ENCODE results near the gene UFC1. TPM values are rescaled to one million over a fixed set of nuclear protein-coding genes. Genes with fewer than 3 reads are reported as not detected.

The UFC1 gene
- total and polyA plus RNA-seq, 7 donors, result 56.6 to 141 (median 76.2) TPM

DNA sequence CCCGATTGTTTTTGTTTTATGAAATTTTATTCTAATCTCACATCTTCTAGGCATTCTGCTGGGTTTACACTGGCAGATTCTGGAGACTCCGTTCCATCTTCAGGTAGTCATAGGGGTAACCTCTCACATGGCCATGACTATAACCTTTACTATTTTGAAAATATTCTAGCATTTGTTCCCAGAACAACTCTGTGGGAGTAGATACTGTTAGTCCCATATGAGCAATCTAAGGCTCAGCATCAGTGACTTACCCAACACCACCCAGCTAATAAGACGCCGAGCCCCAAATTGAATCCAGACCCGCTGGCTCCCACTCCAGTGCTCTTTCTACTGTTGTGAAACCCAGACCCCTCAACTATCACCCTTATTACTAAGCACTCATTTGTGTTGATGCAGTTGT is 35.3 kb downstream of the UFC1 start:
- Histone ChIP-seq H3K4me1 (peaks cover 19% of the 10 kb centered on the region), H3K27ac (no peak overlapping the region), H3K27me3 (ENCODE audit: insufficient read depth in 3 of 3, low read length in 2 of 3) (no peaks in the 10 kb centered on the region), H3K36me3 (ENCODE audit: insufficient read depth in 1 of 2, low read depth in 1 of 2) (no peaks in the 10 kb centered on the region), H3K9me3 (no peaks in the 10 kb centered on the region), H3K4me3 (no peak overlapping the region)
- ATAC-seq, result no peak
- intact Hi-C loops (cut with DNase I), result loop anchor here in 1 of 2 donors (1.0 kb wide), 1 partner anchor 12 kb away; the partner anchor contains the start of gene B4GALT3
- no peak for DNase-seq
- WGBS, 3 donors, result 91 to 95% (median 92%) methylated on average over 5 of the region's 5 CpGs
- TF ChIP-seq, protein P1, sequence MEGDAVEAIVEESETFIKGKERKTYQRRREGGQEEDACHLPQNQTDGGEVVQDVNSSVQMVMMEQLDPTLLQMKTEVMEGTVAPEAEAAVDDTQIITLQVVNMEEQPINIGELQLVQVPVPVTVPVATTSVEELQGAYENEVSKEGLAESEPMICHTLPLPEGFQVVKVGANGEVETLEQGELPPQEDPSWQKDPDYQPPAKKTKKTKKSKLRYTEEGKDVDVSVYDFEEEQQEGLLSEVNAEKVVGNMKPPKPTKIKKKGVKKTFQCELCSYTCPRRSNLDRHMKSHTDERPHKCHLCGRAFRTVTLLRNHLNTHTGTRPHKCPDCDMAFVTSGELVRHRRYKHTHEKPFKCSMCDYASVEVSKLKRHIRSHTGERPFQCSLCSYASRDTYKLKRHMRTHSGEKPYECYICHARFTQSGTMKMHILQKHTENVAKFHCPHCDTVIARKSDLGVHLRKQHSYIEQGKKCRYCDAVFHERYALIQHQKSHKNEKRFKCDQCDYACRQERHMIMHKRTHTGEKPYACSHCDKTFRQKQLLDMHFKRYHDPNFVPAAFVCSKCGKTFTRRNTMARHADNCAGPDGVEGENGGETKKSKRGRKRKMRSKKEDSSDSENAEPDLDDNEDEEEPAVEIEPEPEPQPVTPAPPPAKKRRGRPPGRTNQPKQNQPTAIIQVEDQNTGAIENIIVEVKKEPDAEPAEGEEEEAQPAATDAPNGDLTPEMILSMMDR (IDR thresholded peaks at IDR 0.05), result no peak

DNA sequence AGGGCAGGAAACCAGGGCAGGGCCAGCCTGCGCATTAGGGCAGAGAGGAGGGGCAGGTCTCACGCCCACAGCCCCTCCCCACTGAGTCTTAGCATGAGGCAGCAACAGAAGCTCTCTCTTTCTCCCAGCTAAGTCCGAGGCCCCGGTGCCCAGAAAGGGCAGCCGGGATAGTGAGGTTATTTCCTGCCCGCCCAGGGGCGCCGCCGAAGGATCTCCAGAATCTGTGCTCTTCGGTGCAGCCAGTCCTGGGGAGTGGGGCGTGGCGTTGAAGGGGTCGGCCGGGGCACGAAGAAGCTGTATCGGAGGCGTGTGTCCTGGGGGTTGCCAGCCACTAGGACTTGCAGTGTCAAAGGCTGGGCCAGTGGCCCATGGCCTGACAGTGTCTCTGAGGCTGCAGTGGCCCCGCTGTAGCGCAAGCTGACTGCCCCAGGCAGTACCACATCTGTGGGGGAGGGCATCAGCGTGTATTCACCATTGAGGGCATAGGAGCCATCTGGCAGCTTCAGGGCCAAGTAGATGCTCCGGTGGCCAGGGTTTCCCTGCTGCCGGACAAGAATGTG is 37.3 kb downstream of the UFC1 start:
- DNase-seq, result peak in 1 of 2 donors; percentile 49
- ATAC-seq, result no peak
- H3K27me3 ChIP-seq (ENCODE audit: insufficient read depth in 3 of 3, low read length in 2 of 3), result no peaks in the 10 kb centered on the region
- peaks cover 4% of the 10 kb centered on the region for H3K4me1 ChIP-seq
- H3K36me3 ChIP-seq (ENCODE audit: insufficient read depth in 1 of 2, low read depth in 1 of 2), result no peaks in the 10 kb centered on the region
- no peaks in the 10 kb centered on the region for H3K9me3 ChIP-seq
- H3K4me3 ChIP-seq, result no peak overlapping the region
- intact Hi-C loops (cut with DNase I), result loop anchor here in 1 of 2 donors (5.0 kb wide), 1 partner anchor 191 kb away; no protein-coding TSS in a partner anchor
- 70 to 77% (median 76%) methylated on average over 21 to 22 of the region's 22 CpGs for WGBS, 3 donors
- TF ChIP-seq, protein P1 (IDR thresholded peaks at IDR 0.05), result no peak
- no peak overlapping the region for H3K27ac ChIP-seq

DNA sequence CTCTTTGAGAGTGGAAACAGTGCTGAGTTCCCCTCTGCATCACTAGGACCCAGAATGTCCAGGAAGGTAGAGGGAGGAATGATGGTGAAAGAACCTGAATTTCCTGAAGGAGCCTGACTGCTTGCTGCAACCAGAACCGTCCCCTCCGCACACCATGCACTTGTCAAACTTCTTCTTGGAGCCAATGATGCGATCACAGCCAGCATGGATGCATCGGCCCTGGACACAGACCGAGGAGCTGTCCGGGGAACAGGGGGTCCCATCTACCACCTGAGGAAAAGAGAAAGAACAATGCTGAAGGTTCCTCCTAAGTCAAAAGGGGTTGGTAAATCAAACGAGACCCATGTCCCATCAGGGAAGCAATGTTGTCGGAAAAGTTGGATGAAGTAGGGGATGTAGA is 38.2 kb downstream of the UFC1 start:
- WGBS, 3 donors, result 75 to 77% (median 75%) methylated on average over 8 of the region's 8 CpGs
- Histone ChIP-seq H3K4me3 (no peak overlapping the region), H3K9me3 (no peaks in the 10 kb centered on the region), H3K4me1 (peaks cover 3% of the 10 kb centered on the region), H3K27me3 (ENCODE audit: insufficient read depth in 3 of 3, low read length in 2 of 3) (no peaks in the 10 kb centered on the region), H3K36me3 (ENCODE audit: insufficient read depth in 1 of 2, low read depth in 1 of 2) (no peaks in the 10 kb centered on the region), H3K27ac (no peak overlapping the region)
- DNase-seq (peak in 1 of 2 donors; percentile 46), ATAC-seq (no peak)
- TF ChIP-seq, protein P1 (IDR thresholded peaks at IDR 0.05), result no peak
- intact Hi-C loops (cut with DNase I), result loop anchor here in 1 of 2 donors (5.0 kb wide), 1 partner anchor 190 kb away; no protein-coding TSS in a partner anchor

DNA sequence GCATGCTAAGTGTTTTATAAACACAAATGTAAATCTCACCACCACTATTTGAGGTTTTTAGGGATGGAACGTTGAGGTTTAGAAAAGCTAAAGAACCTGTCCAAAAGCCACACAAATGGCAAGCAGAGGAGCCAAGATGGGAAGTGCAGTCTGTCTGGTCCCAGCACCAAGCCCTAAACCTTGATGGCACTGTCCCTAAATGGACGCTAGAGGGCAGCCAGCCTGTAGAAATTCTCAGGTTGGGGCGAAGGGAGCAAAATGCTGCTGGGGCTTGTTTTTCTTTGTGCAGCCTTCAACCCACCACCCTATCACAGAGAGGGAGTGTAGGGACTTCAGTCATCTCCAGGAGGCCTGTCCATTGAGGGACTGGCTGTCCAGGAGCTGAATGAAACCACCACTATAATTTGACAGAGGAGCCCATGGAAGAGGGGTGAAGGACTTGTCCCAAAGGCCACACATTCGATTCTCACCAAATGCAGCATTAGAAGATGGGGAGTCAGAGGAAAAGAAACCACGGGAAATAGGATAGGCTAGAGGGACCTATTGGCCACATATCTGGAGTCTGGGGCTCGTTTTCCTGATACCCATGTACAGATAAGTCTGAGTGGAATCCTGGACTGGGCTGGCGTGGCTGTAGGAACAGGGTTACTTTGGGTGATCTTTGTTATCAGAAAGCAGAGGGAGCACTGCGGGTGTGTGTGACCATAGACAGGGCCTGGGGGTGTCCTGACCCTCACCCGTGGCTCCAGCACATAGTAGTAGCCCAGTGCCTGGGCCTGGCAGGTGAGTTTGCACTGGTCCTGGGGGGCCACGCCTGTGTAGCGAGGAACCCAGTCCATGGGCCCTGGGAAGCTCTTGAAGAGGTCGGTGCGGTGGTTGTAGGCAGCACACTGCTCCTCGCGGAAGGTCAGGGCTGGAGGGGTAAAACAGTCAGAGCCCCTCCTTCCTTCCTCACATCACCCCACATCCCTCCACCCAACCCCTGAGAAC is 39.0 kb downstream of the UFC1 start:
- Histone ChIP-seq H3K4me3 (no peak overlapping the region), H3K36me3 (ENCODE audit: insufficient read depth in 1 of 2, low read depth in 1 of 2) (no peaks in the 10 kb centered on the region), H3K27me3 (ENCODE audit: insufficient read depth in 3 of 3, low read length in 2 of 3) (no peaks in the 10 kb centered on the region), H3K4me1 (peaks cover 4% of the 10 kb centered on the region), H3K27ac (peak overlapping the region; percentile 15), H3K9me3 (no peaks in the 10 kb centered on the region)
- ATAC-seq (peak; percentile 64 to 85 (median 64)), DNase-seq (peak; percentile 57 to 61)
- intact Hi-C loops (cut with DNase I), result loop anchor here in 1 of 2 donors (5.0 kb wide), 1 partner anchor 190 kb away; no protein-coding TSS in a partner anchor
- TF ChIP-seq, protein P1 (IDR thresholded peaks at IDR 0.05), result peak; percentile 85
- WGBS, 3 donors, result 56 to 58% (median 56%) methylated on average over 15 of the region's 15 CpGs
